OCI-LY7 (cell line): ENCODE data around the gene TAAR5. TPM values are rescaled to one million over a fixed set of nuclear protein-coding genes. Genes with fewer than 3 reads are reported as not detected.
"Not testable (repeated sequence)": the region's sequence is repeated elsewhere in the genome, so short reads cannot be mapped to it uniquely, and the experiment has no call there.

ENCODE experiments used
- BruUV-seq: library from RNA; stranded (reverse); fragments of 400-500 nt; replicated peaks from 2 replicates; lab custom pipeline; 2021; lab: Mats Ljungman, UMichigan
- CTCF ChIA-PET: fragments of 300-600 bp; sonication (Branson Sonifier 250); formaldehyde crosslinking; loops from one replicate; lab custom pipeline; 2022; ENCODE audit warnings: antibody characterized with exemption; ENCODE audit not compliant: unreplicated experiment; lab: Charles Lee
- POLR2A ChIA-PET: fragments of 300-600 bp; sonication (Branson Sonifier 250); formaldehyde crosslinking; loops from one replicate; lab custom pipeline; 2022; ENCODE audit warnings: antibody characterized with exemption; lab: Charles Lee
- DNase-seq: peaks from one replicate; pipeline ENCODE4 v3.0.0-alpha.2; 2015; ENCODE audit warnings: low spot score
- H2AFZ ChIP-seq: fragments of 200-600 bp; sonication (generic), shearing (Covaris generic); 2 replicates; pipeline ENCODE4 v1.6.1; 2014; ENCODE audit warnings: mild to moderate bottlenecking, antibody characterized with exemption, low read length, moderate library complexity
- H3K27ac ChIP-seq: fragments of 200-600 bp; sonication (generic); 2 replicates; pipeline ENCODE4 v1.5.1; 2014; ENCODE audit warnings: mixed run types, low read depth, mild to moderate bottlenecking, moderate library complexity, low read length, inconsistent platforms; ENCODE audit not compliant: poor library complexity, severe bottlenecking
- H3K36me3 ChIP-seq: fragments of 200-600 bp; sonication (generic); 2 replicates; pipeline ENCODE4 v1.6.1; 2014; ENCODE audit warnings: mild to moderate bottlenecking, antibody characterized with exemption, low read length, moderate library complexity, mixed read lengths; ENCODE audit not compliant: insufficient read depth
- H3K4me1 ChIP-seq: fragments of 200-600 bp; sonication (generic); 2 replicates; pipeline ENCODE4 v1.5.1; 2014; ENCODE audit warnings: mild to moderate bottlenecking, low read length; ENCODE audit not compliant: insufficient read depth, poor library complexity, severe bottlenecking
- H3K4me2 ChIP-seq: fragments of 200-600 bp; sonication (generic); 2 replicates; pipeline ENCODE4 v1.6.1; 2014; ENCODE audit warnings: mild to moderate bottlenecking, low read length
- H3K4me3 ChIP-seq: fragments of 200-600 bp; sonication (generic); 2 replicates; pipeline ENCODE4 v1.5.1; 2014; ENCODE audit warnings: mild to moderate bottlenecking, low read depth, low read length; ENCODE audit not compliant: poor library complexity, severe bottlenecking
- H3K79me2 ChIP-seq: fragments of 200-600 bp; sonication (generic); 2 replicates; pipeline ENCODE4 v1.6.1; 2016; ENCODE audit warnings: low read depth, mild to moderate bottlenecking, low read length, moderate library complexity, mixed read lengths; ENCODE audit not compliant: insufficient read depth
- H3K9me2 ChIP-seq: fragments of 200-600 bp; sonication (generic); 2 replicates; pipeline ENCODE4 v1.6.1; 2016; ENCODE audit warnings: mild to moderate bottlenecking, low read length, mixed read lengths; ENCODE audit not compliant: insufficient read depth
- H3K9me3 ChIP-seq: fragments of 200-600 bp; sonication (generic); 2 replicates; pipeline ENCODE4 v1.6.1; 2014; ENCODE audit warnings: mild to moderate bottlenecking, mixed run types, low read length, mixed read lengths
- H4K20me1 ChIP-seq: fragments of 200-600 bp; sonication (generic); 2 replicates; pipeline ENCODE4 v1.6.1; 2014; ENCODE audit warnings: mild to moderate bottlenecking, antibody characterized with exemption, low read length, moderate library complexity, mixed read lengths; ENCODE audit not compliant: insufficient read depth
- CTCF ChIP-seq: fragments of 200-600 bp; sonication (generic); conservative IDR thresholded peaks from 2 replicates; pipeline ENCODE4 v1.5.1; 2014; ENCODE audit warnings: mild to moderate bottlenecking, antibody characterized with exemption, low read length, moderate library complexity, mixed read lengths
- EZH2phosphoT487 ChIP-seq: fragments of 200-600 bp; sonication (generic); IDR thresholded peaks from 2 replicates; pipeline ENCODE4 v1.6.1; 2018; ENCODE audit warnings: low read depth, borderline replicate concordance, mild to moderate bottlenecking, mixed run types, antibody characterized with exemption, low read length, moderate library complexity, mixed read lengths
- intact Hi-C: fragments of 100-400 bp; cut with micrococcal nuclease; formaldehyde crosslinking; loops from one replicate; pipeline ENCODE4 v1.10.0; 2022; ENCODE audit not compliant: unreplicated experiment
- total RNA-seq, 2 experiments: library from RNA; depleted of rRNA in 1 of 2; stranded (reverse); fragments of >200 nt in 1 of 2; shearing (Covaris generic) in 1 of 2; gene quantifications; 2 replicates each; pipeline ENCODE4 v1.2.3, GENCODE V29; 2014 to 2022

The TAAR5 gene
- total RNA-seq, 2 experiments from 2014 or later: not detected

DNA sequence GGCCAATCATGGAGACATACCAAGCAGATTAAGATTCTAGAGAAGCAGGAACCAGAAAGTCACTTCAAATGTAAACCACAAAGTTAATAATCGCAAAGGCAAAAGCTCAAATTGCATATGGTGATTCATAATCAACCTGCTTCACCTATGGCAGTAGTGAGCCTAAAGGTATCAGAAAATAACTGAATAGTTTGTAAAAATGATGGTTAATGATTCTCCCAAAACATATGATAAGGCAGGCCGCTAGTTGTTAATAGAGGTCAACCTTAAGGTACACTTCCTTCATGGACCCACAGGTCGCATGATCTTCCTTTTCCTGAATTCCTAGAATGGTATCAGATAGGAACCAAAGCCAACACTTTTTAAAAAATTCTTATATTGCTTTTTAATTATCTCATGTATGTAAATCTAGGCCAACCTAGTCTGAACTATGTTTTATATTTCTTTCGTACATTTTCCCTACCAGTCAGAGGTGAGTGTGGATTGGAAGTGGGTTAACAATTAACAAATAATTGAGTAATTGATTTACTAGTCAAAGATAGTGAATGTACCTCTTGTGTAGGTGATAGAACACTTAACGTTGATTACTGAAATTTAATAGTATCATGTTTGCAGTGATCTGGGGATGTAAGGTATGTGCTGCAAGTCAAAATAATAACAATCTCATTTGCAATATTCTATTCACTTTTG lies 18.1 kb upstream of the TAAR5 start:
- no peaks in the 10 kb centered on the region for H3K9me3 ChIP-seq
- TF ChIP-seq CTCF (no peak), EZH2phosphoT487 (no peak)
- ChIA-PET CTCF (no interaction called here), POLR2A (no interaction called here)
- intact Hi-C loops: no loop called here
- no TSS peak for BruUV-seq
- no peak overlapping the region for H3K4me3 ChIP-seq
- H3K4me2 ChIP-seq: no peak overlapping the region
- no peaks in the 10 kb centered on the region for H3K79me2 ChIP-seq
- no peaks in the 10 kb centered on the region for H3K9me2 ChIP-seq
- H4K20me1 ChIP-seq: no peaks in the 10 kb centered on the region
- no peak overlapping the region for H3K27ac ChIP-seq
- no peaks in the 10 kb centered on the region for H3K4me1 ChIP-seq
- no peaks in the 10 kb centered on the region for H3K36me3 ChIP-seq
- no peak for DNase-seq
- H2AFZ ChIP-seq: no peak overlapping the region

GRCh38 chr6:132604635-132605152 lies 15.2 kb upstream of the TAAR5 start:
- Histone ChIP-seq H3K79me2 (no peaks in the 10 kb centered on the region), H3K27ac (no peak overlapping the region), H3K4me1 (no peaks in the 10 kb centered on the region), H3K9me2 (no peaks in the 10 kb centered on the region), H3K9me3 (no peaks in the 10 kb centered on the region), H3K4me3 (no peak overlapping the region), H3K4me2 (no peak overlapping the region), H3K36me3 (no peaks in the 10 kb centered on the region), H2AFZ (no peak overlapping the region), H4K20me1 (no peaks in the 10 kb centered on the region)
- CTCF ChIA-PET: no interaction called here
- POLR2A ChIA-PET: interaction anchor here (0.6 kb wide), 1 partner anchor 105 kb away, joined by 3 read pairs; no protein-coding TSS in a partner anchor
- DNase-seq: no peak
- BruUV-seq: no TSS peak
- intact Hi-C loops: no loop called here
- TF ChIP-seq EZH2phosphoT487 (no peak), CTCF (no peak)

DNA sequence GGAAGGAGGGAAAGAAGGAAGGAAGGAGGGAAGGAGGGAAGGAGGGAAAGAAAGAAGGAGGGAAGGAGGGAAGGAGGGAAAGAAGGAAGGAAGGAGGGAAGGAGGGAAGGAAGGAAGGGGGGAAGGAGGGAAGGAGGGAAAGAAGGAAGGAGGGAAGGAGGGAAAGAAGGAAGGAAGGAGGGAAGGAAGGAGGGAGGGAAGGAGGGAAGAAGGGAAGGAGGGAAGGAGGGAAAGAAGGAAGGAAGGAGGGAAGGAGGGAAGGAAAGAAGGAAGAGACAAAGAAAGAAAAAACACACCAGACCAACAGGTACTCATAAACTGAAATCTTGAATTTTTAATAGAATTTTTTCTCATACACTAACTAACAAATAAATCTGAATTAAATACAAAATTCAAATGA lies 11.4 kb upstream of the TAAR5 start:
- H3K4me3 ChIP-seq, H3K79me2 ChIP-seq, POLR2A ChIA-PET, DNase-seq, H3K27ac ChIP-seq, BruUV-seq, intact Hi-C loops, H3K4me2 ChIP-seq, H3K4me1 ChIP-seq, H3K9me3 ChIP-seq, H3K36me3 ChIP-seq, H2AFZ ChIP-seq, CTCF ChIA-PET, H4K20me1 ChIP-seq, H3K9me2 ChIP-seq: not testable (repeated sequence)
